ENCODE results near the gene TSC2. TPM values are rescaled to one million over a fixed set of nuclear protein-coding genes. Genes with fewer than 3 reads are reported as not detected.

TSC2 gene
- total and polyA plus RNA-seq, 2 of the 13 experiments (the other 11 are each of a cell fraction or from before 2014, with no cell fraction given), result 19.6 to 40.4 TPM

- TF ChIP-seq HMGXB3 (CRISPR knock-in tag; IDR thresholded peaks at IDR 0.05; ENCODE audit: borderline replicate concordance) (peak; percentile 38; the same call in 1 of the 2 replicates), ZNF143 (CRISPR knock-in tag; IDR thresholded peaks at IDR 0.05) (peak; percentile 97), PHB2 (IDR thresholded peaks at IDR 0.05; ENCODE audit: partially characterized antibody) (no peak), HDAC1 (CRISPR knock-in tag; IDR thresholded peaks at IDR 0.05) (peak; percentile 76), ZSCAN22 (CRISPR knock-in tag; IDR thresholded peaks at IDR 0.05) (no peak), SRSF1 (optimal IDR thresholded peaks at IDR 0.05; ENCODE audit: low read depth, low read length) (no peak), ZNF563 (CRISPR knock-in tag; IDR thresholded peaks at IDR 0.05) (peak; percentile 53; the same call in 1 of the 2 replicates), FOXO4 (CRISPR knock-in tag; conservative IDR thresholded peaks at IDR 0.05) (no peak), EEA1 (CRISPR knock-in tag; IDR thresholded peaks at IDR 0.05; ENCODE audit: borderline replicate concordance) (no peak), ZNF432 (CRISPR knock-in tag; IDR thresholded peaks at IDR 0.05; ENCODE audit: borderline replicate concordance) (no peak), SKI (IDR thresholded peaks at IDR 0.05; ENCODE audit: partially characterized antibody) (no peak), THAP11 (CRISPR knock-in tag; IDR thresholded peaks at IDR 0.05) (peak; percentile 100), ZNF616 (CRISPR knock-in tag; IDR thresholded peaks at IDR 0.05; ENCODE audit: low read depth) (0 out of 2 replicates have a peak, but pooled peaks have one; percentile 17), FOXJ3 (CRISPR knock-in tag; IDR thresholded peaks at IDR 0.05; ENCODE audit: borderline replicate concordance) (no peak), PTBP1 (IDR thresholded peaks at IDR 0.05; ENCODE audit: low read depth, low read length, poor library complexity, severe bottlenecking) (no peak), REPIN1 (CRISPR knock-in tag; IDR thresholded peaks at IDR 0.05; ENCODE audit: borderline replicate concordance, low read depth) (0 out of 2 replicates have a peak, but pooled peaks have one; percentile 59), PAF1 (CRISPR knock-in tag; IDR thresholded peaks at IDR 0.05) (no peak), ZNF484 (CRISPR knock-in tag; IDR thresholded peaks at IDR 0.05; ENCODE audit: borderline replicate concordance, low read depth) (no peak), NR1H2 (CRISPR knock-in tag; IDR thresholded peaks at IDR 0.05; ENCODE audit: borderline replicate concordance, low read depth) (no peak), ISL2 (CRISPR knock-in tag; IDR thresholded peaks at IDR 0.05) (peak; percentile 15; the same call in 1 of the 2 replicates), ZNF839 (CRISPR knock-in tag; IDR thresholded peaks at IDR 0.05; ENCODE audit: borderline replicate concordance) (0 out of 2 replicates have a peak, but pooled peaks have one; percentile 31), TGIF2 (CRISPR knock-in tag; IDR thresholded peaks at IDR 0.05) (peak; percentile 15; the same call in 1 of the 2 replicates), YY1 (IDR thresholded peaks at IDR 0.05; ENCODE audit: insufficient read depth, insufficient replicate concordance, low read depth, low read length) (peak; percentile 92)
- TF ChIP-seq, protein P1, sequence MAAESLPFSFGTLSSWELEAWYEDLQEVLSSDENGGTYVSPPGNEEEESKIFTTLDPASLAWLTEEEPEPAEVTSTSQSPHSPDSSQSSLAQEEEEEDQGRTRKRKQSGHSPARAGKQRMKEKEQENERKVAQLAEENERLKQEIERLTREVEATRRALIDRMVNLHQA (CRISPR knock-in tag; IDR thresholded peaks at IDR 0.05), result no peak
Measured at GRCh38 chr16:2047330-2048115, at the start of gene TSC2, which contains the start of gene NTHL1 (continued).
